ENCODE results near the gene FKRP.
A peak's percentile ranks its signal among the peaks of the same experiment; 100 is the strongest.
"Not testable (repeated sequence)": the region's sequence is repeated elsewhere in the genome, so short reads cannot be mapped to it uniquely, and the experiment has no call there.

The FKRP gene

GRCh38 chr19:46745521-46746280 lies at the start of gene FKRP:
Gene FKRP, plus strand, starts transcription at chr19:46746057. Its CDS starts 9,394 bp downstream, at chr19:46755451.
- peak in 12 of 58 donors; percentile 26 to 62 (median 38) for DNase-seq

GRCh38 chr19:46696866-46697203 lies 49.0 kb upstream of the FKRP start:
- DNase-seq: no peak

- peak in 41 of 58 donors; percentile 3 to 69 (median 36) for DNase-seq
Measured at GRCh38 chr19:46697204-46697960, 48.5 kb upstream of the FKRP start.

DNA sequence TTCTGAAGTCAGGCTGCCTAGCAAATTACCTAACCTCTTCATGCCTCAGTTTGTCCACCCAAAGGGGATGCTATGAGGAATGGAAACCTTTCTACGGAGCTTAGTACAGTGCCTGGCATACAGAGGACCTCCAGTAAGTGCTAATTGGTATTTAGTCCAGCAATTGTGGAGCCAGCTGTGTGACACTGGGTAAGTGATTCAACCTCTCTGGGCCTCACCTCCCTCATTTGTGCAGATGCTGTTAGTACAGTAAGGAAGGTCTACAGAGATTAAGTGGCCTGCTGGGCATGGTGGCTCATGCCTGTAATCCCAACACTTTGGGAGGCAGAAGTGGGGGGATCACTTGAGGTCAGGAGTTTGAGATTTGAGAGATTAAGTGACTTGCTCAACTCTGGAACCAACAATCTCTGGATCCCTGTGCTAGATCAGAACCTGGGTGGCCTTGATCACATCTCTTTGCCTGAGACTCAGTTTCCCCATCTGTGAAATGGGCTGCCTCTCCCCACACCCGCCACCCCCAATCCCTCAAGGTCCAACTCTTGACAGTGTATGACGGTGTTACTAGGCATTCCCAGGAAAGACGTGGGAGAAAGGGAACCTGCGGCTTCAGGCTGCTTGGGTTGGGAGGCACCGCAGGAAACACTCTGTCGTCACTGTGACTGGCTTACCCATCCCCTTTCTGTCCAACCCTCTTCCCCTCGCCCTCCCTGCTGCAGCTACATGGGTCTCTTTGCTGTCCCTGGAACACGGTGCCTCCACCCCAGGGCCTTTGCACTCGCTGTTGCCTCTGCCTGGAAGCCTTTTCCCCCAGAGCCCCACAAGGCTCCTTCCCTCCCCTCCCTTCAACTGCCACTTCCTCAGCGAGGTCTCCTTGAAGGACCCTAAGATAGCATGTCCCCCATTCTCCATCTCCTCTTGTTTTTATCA lies 47.2 kb upstream of the FKRP start:
- DNase-seq: no peak

DNA sequence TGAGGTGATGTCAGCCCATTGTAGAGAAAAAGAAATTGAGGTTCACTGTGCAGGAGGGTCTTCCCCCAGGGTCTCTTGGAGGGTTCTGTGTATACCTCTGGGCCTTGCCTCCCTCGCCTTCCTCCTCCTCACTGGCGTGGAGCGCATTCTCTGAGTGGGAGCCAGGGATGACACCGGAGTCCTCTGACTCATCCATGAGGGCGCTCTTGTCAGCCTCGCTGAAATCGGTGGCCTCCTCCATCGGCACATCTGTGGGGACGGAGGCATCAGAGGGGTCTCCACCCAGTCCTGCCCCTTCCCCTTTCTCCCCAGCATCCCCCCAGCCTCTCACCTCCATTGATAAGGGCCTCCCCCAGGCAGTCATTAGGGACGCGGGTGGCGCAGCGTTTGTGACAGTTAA lies 45.2 kb upstream of the FKRP start:
- no peak for DNase-seq

DNA sequence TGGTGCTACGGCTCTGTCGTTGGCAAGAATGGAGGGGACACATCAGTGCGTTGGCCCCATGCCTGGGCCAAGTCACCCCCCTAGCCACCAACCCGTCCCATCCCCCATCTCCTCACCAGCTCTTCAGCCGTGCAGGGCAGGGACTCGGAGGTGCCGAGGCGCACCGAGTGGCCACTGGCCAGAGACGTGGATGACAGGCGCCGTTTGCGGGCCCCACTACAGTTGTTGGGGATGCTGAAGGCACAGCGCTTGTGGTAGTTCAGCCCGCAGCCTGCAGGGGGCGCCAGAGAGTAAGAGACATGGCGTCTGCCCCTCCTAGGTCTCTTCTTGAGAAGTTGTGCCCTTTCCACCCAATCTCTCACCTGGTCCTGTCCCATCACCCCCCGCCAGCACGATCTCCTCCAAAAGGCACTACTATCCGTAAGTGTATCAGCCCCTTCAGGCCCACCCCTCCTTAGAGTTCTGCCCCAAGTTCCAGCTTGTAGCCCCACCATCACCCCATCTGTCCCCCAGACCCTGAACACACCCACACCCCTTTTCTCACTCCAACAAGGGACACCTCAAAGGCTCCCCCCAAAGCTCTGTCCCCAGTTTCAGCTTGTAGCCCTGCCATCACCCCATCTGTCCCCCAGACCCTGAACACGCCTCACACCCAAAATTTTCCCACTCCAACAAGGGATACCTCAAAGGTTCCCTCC lies 41.3 kb upstream of the FKRP start:
- peak in 31 of 58 donors; percentile 5 to 68 (median 19) for DNase-seq

GRCh38 chr19:46710687-46711086 lies 35.2 kb upstream of the FKRP start:
- no peak for DNase-seq

GRCh38 chr19:46712768-46713338 lies 33.0 kb upstream of the FKRP start:
- not testable (repeated sequence) for DNase-seq

- DNase-seq: peak in 46 of 58 donors; percentile 20 to 86 (median 48)
Measured at GRCh38 chr19:46713781-46714443, 31.9 kb upstream of the FKRP start.

DNA sequence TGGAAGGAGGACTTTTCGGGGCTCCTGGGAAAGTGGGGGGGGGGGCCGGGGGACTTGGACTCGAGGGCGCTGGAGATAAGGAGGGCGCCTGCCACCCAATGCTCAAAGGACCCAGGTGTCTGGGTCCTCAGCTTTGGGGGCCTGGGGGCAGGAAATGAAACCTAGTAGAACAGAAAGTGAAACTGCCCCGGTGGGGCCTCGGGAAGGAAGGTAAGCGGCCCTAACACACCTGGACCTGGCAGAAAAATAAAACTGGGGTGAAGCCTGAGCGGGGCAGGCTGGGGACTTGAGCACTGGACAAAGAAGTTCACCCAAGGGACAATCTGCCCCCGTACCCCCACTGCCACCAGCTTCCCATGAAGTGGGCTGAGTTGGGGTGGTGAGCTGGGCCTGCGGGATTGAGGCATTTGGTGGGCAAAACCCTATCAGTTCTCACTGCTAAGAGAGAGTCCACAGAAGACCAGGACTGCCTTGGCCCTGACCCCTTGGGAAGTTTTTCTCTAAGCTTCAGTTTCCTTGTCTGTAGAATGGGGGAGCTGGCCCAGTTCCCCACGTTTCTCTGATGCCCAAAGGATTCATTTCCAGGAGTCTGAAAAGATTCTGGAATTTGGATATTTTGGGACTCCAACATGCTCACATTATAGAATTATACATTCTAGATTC lies 31.3 kb upstream of the FKRP start:
- DNase-seq: peak in 3 of 58 donors; percentile 9 to 50 (median 21)

DNA sequence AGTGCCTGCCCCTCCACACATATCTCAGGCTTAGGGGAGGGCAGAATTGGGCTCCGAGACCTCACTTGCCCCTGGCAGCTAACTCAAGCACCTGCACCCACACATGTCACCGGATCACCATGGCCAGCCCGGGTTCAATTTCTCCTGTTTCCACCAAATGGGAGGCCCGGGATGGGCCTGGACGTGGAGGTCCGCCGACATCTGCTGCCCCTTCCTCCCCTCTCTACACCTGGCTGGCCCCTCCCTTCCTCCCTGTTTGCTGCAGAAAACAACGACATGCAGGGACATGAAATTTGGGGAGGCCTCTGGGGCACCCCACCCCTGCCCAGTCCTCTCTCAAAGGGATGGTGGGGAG lies 30.3 kb upstream of the FKRP start:
- no peak for DNase-seq

DNA sequence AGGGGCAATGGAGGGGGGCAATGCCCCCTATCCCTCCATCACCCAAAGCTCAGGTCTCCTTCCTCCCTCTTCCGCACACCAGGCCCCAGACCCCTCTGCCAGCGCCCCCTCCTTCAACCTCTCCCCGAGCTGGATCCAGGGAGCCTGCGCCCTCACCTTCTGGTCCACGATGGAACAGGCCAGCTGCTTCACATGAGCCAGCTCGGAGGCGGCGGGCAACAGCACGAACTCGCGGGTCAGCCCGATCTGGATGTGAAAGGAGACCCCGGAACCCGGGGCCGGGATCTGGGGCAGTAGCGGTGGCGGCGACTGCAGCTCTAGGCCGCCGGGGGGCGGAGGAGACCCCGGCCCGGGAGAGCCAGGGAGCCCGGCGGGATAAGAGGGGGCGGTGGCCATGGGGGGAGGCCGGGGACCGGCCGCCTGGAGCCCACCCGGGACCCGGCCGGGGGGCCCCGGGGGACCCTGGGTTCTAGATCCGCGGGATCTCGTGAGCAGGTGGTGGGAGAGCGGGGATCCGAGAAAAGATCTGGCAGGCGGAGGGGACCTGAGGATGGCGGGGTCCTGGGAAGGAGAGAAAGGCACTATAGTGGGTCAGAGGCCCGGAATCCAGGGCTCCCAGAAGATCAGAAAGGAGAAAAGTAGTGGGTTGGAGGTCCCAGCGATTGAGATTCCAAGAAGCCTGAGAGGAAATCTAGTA lies 29.7 kb upstream of the FKRP start:
- DNase-seq: no peak

DNA sequence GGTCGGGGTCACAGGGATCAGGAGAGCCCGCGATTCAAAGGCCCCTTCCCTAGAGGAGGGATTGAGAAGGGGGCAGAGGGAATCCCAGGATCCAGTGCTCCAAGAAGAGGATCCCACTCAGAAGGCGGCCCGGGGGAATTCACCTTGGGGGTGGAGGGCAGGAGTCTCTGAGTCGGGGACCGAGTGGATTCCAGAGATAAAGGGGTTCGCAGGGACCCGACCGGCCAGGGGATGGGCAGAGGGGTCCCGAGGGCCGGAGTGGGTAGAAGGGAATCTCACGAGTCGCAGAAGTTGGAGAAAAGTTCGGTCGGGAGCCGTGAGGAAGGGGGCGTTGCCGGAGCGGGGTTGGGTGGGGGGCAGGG lies 29.2 kb upstream of the FKRP start:
- DNase-seq: no peak

DNA sequence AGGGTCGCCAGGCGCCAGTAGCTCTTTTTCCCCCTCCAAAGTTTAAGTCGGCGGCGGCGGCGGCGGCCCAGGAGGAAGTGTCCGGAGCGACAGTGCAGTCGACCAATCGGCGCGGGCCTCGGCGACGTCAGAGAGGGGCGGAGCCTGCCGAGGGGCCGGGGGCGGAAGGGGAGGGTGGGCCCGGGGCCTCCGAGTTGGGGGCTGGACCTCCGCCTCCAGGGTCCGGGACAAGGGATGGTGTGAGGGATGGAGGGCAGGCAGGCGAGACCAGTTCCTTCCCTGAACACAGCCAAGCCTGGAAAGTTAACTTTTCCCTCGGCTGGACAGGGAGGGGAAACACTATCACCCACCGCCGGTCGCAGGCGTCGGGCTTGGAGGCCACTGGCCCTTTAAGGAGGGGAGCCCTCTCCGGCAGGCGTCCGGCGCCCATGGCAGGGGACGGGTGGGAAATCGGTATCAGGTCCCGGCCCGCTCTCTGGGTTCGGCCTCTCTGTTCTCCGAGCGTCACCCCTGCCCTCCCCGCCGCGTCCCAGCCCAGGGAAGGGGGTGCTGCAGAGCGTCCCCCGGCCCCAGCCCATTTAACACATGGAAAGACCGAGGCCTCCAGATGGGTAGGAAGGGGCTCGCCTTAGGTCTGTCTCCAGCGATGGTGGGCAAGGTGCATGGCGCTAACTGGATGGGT lies 28.7 kb upstream of the FKRP start, which contains the start of gene PRKD2:
Gene PRKD2 (minus strand): TSS at position 81 of the 682 bp plus-strand sequence. CDS start 744 bp downstream, outside the sequence.
- peak in 54 of 58 donors; percentile 35 to 83 (median 70) for DNase-seq

DNA sequence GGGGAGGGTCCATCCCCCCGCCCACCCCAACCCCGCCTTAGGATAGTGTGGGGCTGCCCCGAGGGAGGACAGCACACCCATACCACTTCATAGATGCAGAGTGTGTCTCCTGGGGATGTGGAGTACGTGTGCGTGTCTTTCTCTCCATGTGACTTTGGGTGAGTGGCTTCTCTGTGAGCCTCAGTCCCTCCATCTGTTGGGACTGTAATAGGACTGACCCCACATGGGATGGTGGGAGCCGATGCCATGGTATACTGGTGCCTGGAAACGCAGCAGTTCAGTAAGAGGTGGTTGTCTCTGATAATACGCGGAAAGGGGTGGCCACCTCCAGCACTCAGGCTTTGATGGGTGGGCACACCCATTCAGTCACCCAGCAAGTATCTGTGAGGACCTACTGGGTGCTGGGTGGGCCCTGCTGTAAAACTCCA lies 28.1 kb upstream of the FKRP start:
- no peak for DNase-seq

GRCh38 chr19:46718157-46718933 lies 27.5 kb upstream of the FKRP start:
- no peak for DNase-seq

DNA sequence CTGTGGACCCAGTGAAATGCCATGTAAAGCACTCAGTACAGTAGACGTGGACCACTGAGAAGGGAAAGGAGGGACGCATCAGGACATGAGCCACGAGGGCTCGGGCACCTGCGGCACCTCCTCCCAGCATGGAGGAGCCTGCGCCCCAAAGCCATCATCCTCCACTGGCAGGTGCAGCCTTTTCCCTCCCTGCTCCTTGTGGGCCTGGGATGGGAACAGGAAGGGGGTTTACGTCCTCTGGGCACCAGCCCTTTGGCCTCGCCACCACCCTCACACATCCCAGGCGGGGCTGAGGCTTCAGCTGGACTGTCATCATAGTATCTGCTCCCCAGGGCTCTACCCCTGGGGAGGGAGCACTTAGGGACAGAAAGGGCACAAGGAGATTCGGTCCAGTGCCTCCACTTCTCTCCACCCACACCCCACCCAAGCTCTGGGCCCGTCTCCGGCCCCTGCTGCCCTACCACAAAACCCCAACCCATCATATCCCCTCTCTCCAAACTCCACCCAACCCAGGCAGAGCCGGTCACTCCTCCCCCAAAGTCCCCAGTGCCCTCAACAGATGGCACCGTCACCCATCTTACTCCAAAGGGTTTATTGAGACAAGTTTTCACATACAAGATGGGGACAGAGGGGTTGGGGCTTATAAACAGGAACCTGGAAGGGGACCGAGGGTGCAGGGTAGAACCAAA lies 26.8 kb upstream of the FKRP start:
- no peak for DNase-seq

Data from anterior cingulate cortex (tissue), 58 donors.